Common myeloid progenitor, CD34-positive (primary cell): Measurements from ENCODE around the gene CDHR4.
"Not testable (repeated sequence)": the region's sequence is repeated elsewhere in the genome, so short reads cannot be mapped to it uniquely, and the experiment has no call there.

ENCODE experiments used
- CTCF ChIA-PET: fragments of 350-600 bp; sonication (Branson Sonifier 250); formaldehyde crosslinking; loops from one replicate; lab custom pipeline; 2021; ENCODE audit warnings: antibody characterized with exemption; lab: Charles Lee
- POLR2A ChIA-PET: fragments of 350-600 bp; sonication (Branson Sonifier 250); formaldehyde crosslinking; loops from one replicate; lab custom pipeline; 2021; ENCODE audit warnings: antibody characterized with exemption; lab: Charles Lee
- DNase-seq, 3 donors: peaks; one replicate each; pipeline versions ENCODE4 v3.0.0 to v3.0.0-alpha.2; 2013
- H3K27ac ChIP-seq, 2 experiments: 1 replicate in 1 of 2; 2 replicates in 1 of 2; pipeline ENCODE4 v1.7.0; 2013; ENCODE audit warnings: inconsistent platforms in 2 of 2, low read length in 2 of 2, mild to moderate bottlenecking in 2 of 2, low read depth in 1 of 2, moderate library complexity in 1 of 2; ENCODE audit not compliant: severe bottlenecking in 2 of 2, insufficient read depth in 1 of 2, poor library complexity in 1 of 2
- H3K27me3 ChIP-seq, 5 experiments: replicated peaks in 2 of 5; 1 replicate in 3 of 5; 2 replicates in 2 of 5; pipeline versions ENCODE4 v1.6.1 to v1.7.0; 2013; ENCODE audit warnings: low read length in 4 of 5, mild to moderate bottlenecking in 2 of 5, moderate library complexity in 2 of 5, inconsistent platforms in 1 of 5; ENCODE audit not compliant: insufficient read depth in 5 of 5, control insufficient read depth in 4 of 5
- H3K36me3 ChIP-seq, 4 experiments: 1 replicate in 2 of 4; 2 replicates in 2 of 4; pipeline versions ENCODE4 v1.6.1 to v1.7.0; 2013; ENCODE audit warnings: low read length in 3 of 4, control low read depth in 1 of 4, mild to moderate bottlenecking in 1 of 4; ENCODE audit not compliant: control insufficient read depth in 4 of 4, insufficient read depth in 4 of 4
- H3K4me1 ChIP-seq, 4 experiments: 1 replicate in 3 of 4; 2 replicates in 1 of 4; pipeline versions ENCODE4 v1.6.1 to v1.7.1; 2013; ENCODE audit warnings: low read length in 3 of 4, mild to moderate bottlenecking in 3 of 4, control low read depth in 1 of 4, inconsistent platforms in 1 of 4, moderate library complexity in 1 of 4; ENCODE audit not compliant: control insufficient read depth in 4 of 4, insufficient read depth in 4 of 4; ENCODE audit errors: control extremely low read depth in 1 of 4
- H3K4me3 ChIP-seq, 7 experiments: 1 replicate in 4 of 7; 2 replicates in 3 of 7; pipeline versions ENCODE4 v1.5.1 to v1.7.0; 2013; ENCODE audit warnings: mild to moderate bottlenecking in 7 of 7, low read length in 6 of 7, moderate library complexity in 6 of 7, inconsistent platforms in 2 of 7, low read depth in 2 of 7, control low read depth in 1 of 7; ENCODE audit not compliant: insufficient read depth in 4 of 7, control insufficient read depth in 1 of 7; ENCODE audit errors: extremely low read depth in 1 of 7
- H3K9me3 ChIP-seq, 5 experiments: 1 replicate in 4 of 5; 2 replicates in 1 of 5; pipeline versions ENCODE4 v1.6.1 to v1.7.1; 2013; ENCODE audit warnings: low read length in 4 of 5, mild to moderate bottlenecking in 2 of 5, inconsistent platforms in 1 of 5, low read depth in 1 of 5, moderate library complexity in 1 of 5; ENCODE audit not compliant: control insufficient read depth in 4 of 5, insufficient read depth in 2 of 5; ENCODE audit errors: control extremely low read depth in 1 of 5
- WGBS: methylation state at CpG from one replicate; pipeline ENCODE4 v1.1.5; 2013; ENCODE audit not compliant: insufficient coverage; 5-methylcytosine and 5-hydroxymethylcytosine counted together

The CDHR4 gene

GRCh38 chr3:49782277-49782676 lies 17.4 kb downstream of the CDHR4 start:
- WGBS: 94% methylated on average over 3 of the region's 9 CpGs
- POLR2A ChIA-PET: not testable (repeated sequence)

GRCh38 chr3:49781415-49782199 lies 18.1 kb downstream of the CDHR4 start:
- no peak for DNase-seq
- Histone ChIP-seq H3K4me3 (no peak overlapping the region), H3K36me3 (peaks cover 13 to 36% (median 22%) of the 10 kb centered on the region in 4 experiments), H3K9me3 (no peaks in the 10 kb centered on the region), H3K27me3 (no peaks in the 10 kb centered on the region), H3K27ac (no peak overlapping the region), H3K4me1 (peaks cover 2 to 20% (median 11%) of the 10 kb centered on the region in 4 experiments)
- WGBS: 94% methylated on average over 4 of the region's 5 CpGs
- ChIA-PET CTCF (interaction anchor here (1.4 to 2.8 kb wide), 3 partner anchors 8 to 58 kb away, joined by 4 to 12 read pairs (median 6); no protein-coding TSS in a partner anchor), POLR2A (interaction anchor here (0.6 to 0.9 kb wide), 2 partner anchors 9 to 997 kb away, joined by 3 to 5 read pairs; no protein-coding TSS in a partner anchor)

More at GRCh38 chr3:49782277-49782676, 17.4 kb downstream of the CDHR4 start:
- H3K9me3 ChIP-seq, H3K27ac ChIP-seq, DNase-seq, H3K27me3 ChIP-seq, H3K4me3 ChIP-seq: not testable (repeated sequence)
- H3K4me1 ChIP-seq: peaks cover 5 to 27% (median 18%) of the 10 kb centered on the region in 4 experiments
- H3K36me3 ChIP-seq: peaks cover 13 to 31% (median 20%) of the 10 kb centered on the region in 4 experiments
- CTCF ChIA-PET: interaction anchor here (1.7 to 2.8 kb wide), 2 partner anchors 9 to 57 kb away, joined by 6 to 12 read pairs; no protein-coding TSS in a partner anchor

DNA sequence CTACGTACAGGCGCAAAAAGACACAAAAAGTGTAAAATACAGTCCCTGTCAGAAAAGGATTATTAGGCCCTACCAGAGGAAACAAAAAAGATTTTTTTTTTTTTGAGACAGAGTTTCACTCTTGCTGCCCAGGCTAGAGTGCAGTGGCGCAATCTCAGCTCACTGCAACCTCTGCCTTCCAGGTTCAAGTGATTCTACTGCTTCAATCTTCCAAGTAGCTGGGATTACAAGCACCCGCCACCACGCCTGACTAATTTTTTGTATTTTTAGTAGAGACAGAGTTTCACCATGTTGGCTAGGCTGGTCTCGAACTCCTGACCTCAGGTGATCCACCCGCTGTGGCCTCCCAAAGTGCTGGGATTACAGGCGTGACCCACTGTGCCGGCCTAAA lies 18.7 kb downstream of the CDHR4 start:
- H3K9me3 ChIP-seq, DNase-seq, H3K4me3 ChIP-seq, H3K27me3 ChIP-seq: not testable (repeated sequence)
- CTCF ChIA-PET: interaction anchor here (1.4 to 1.7 kb wide), 2 partner anchors 21 to 59 kb away, joined by 4 to 6 read pairs; no protein-coding TSS in a partner anchor
- H3K4me1 ChIP-seq: peaks cover 2 to 20% (median 10%) of the 10 kb centered on the region in 4 experiments
- peak overlapping the region in 1 of 2 experiments; percentile 2 for H3K27ac ChIP-seq
- H3K36me3 ChIP-seq: peaks cover 13 to 40% (median 24%) of the 10 kb centered on the region in 4 experiments
- WGBS: 96% methylated on average over 9 of the region's 9 CpGs
- POLR2A ChIA-PET: interaction anchor here (0.9 kb wide), 1 partner anchor 8 kb away, joined by 3 read pairs; no protein-coding TSS in a partner anchor

DNA sequence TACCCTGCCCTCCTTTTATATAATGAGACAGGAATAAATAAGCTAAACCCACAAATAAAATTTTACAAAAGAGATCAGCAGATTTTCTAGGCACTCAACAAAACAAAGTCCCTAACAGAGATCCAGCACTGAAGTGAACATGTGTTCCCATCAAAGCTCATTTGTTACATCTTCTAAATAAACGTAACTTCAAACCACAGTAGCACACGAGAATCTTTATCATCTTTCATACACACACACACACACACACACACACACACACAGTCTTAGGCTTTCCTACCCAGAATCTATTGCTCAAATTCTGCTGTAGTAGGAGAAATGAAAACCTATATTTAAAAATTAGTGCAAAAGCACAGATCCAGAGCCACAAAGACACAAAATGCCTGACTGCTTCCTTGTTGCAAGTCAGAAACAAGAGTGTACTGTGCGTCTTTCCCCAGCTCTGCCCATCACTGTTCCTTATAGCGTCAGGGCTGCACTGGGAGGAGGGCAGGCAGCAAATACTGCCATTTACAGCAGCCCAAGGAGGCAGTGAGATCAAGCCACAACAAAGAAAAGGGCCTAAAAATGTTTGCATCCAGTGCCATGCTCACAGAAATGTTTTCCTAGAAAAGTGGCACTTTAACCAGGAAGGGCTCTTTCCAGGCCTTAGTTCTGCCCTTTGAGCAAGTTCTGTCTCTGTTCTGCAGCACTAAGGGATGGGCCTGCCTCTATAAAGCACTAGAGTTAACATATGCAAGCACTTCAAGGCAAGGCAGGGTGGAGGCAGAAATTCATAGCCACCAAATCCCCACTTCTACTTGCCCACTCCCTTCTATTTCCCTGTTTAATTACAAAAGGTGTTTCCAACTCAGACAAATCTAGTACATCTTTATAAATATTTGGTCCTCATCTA lies 19.3 kb downstream of the CDHR4 start:
- POLR2A ChIA-PET: interaction anchor here (0.7 kb wide), 1 partner anchor 49 kb away, joined by 4 read pairs; no protein-coding TSS in a partner anchor
- Histone ChIP-seq H3K4me1 (peaks cover 0 to 14% (median 6%) of the 10 kb centered on the region in 4 experiments), H3K27me3 (no peaks in the 10 kb centered on the region), H3K36me3 (peaks cover 13 to 45% (median 26%) of the 10 kb centered on the region in 4 experiments), H3K27ac (peak overlapping the region in 1 of 2 experiments; percentile 2), H3K9me3 (no peaks in the 10 kb centered on the region), H3K4me3 (no peak overlapping the region)
- WGBS: 81% methylated on average over 2 of the region's 4 CpGs
- CTCF ChIA-PET: interaction anchor here (0.6 to 1.4 kb wide), 3 partner anchors 22 to 36 kb away, joined by 3 to 4 read pairs (median 3); partner anchors contain the start of gene INKA1
- no peak for DNase-seq

GRCh38 chr3:49779358-49780079 lies 20.2 kb downstream of the CDHR4 start:
- H3K36me3 ChIP-seq: peaks cover 13 to 48% (median 28%) of the 10 kb centered on the region in 4 experiments
- H3K27ac ChIP-seq: no peak overlapping the region
- no peak for DNase-seq
- POLR2A ChIA-PET: no interaction called here
- no peaks in the 10 kb centered on the region for H3K9me3 ChIP-seq
- H3K27me3 ChIP-seq: no peaks in the 10 kb centered on the region
- CTCF ChIA-PET: interaction anchor here (0.6 to 0.7 kb wide), 2 partner anchors 24 to 35 kb away, joined by 3 read pairs; partner anchors contain the start of gene INKA1
- H3K4me3 ChIP-seq: no peak overlapping the region
- 96% methylated on average over 3 of the region's 5 CpGs for WGBS
- peaks cover 0 to 7% (median 0%) of the 10 kb centered on the region in 4 experiments for H3K4me1 ChIP-seq

DNA sequence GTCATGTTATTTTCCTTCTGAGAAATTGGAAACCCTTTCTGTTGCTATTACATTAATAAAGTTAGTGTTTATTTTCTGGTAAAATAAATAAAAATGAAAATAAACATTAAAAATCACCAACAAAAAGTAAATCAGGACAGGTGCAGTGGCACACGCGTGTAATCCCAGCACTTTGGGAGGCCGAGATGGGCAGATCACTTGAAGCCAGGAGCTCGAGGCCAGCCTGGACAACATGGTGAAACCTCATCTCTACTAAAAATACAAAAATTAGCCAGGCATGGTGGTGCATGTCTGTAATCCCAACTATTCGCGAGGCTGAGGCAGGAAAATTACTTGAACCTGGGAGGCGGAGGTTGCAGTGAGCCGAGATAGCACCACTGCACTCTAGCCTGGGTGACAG lies 23.6 kb downstream of the CDHR4 start:
- H3K4me1 ChIP-seq, H3K27me3 ChIP-seq, POLR2A ChIA-PET, H3K4me3 ChIP-seq, H3K9me3 ChIP-seq, H3K27ac ChIP-seq, DNase-seq: not testable (repeated sequence)
- WGBS: 97% methylated on average over 8 of the region's 8 CpGs
- CTCF ChIA-PET: interaction anchor here (0.7 kb wide), 1 partner anchor 8 kb away, joined by 3 read pairs; no protein-coding TSS in a partner anchor
- H3K36me3 ChIP-seq: peaks cover 5 to 41% (median 17%) of the 10 kb centered on the region in 4 experiments
